ENCODE results near the gene SLC9B1. TPM values are rescaled to one million over a fixed set of nuclear protein-coding genes. Genes with fewer than 3 reads are reported as not detected.

SLC9B1 gene
- polyA plus RNA-seq (0.07 to 0.26 TPM in 2 of 3 replicates, not detected in the other), polyA minus RNA-seq (0.46 TPM in 1 of 3 replicates, not detected in the others)
- polyA plus RNA-seq (2011; ENCODE audit: low read depth), result 1.1 TPM
- polyA plus RNA-seq (2011; cell fraction: cytosol; rRNA removed), result 0.12 and 0.23 TPM in 2 replicates
- 0.14 TPM in 1 of 2 replicates, not detected in the other for polyA plus RNA-seq (2011; cell fraction: nucleus; rRNA removed)
- 0.24 and 1.1 TPM in 2 replicates for polyA plus RNA-seq (2012; ENCODE audit: low replicate concordance)
- polyA minus RNA-seq (2011; cell fraction: cytosol; rRNA and poly(A)+ RNA removed), result not detected
- not detected in 2 replicates for polyA minus RNA-seq (2011; cell fraction: nucleus; rRNA and poly(A)+ RNA removed)

- FAIRE-seq (peak; percentile 80), DNase-seq (ENCODE audit: low read depth, low spot score) (peak; percentile 46)
- Histone ChIP-seq H3K4me2 (ENCODE audit: control insufficient read depth, extremely low read depth, insufficient read depth, low read depth, low read length) (peak within 1 kb of the TSS; percentile 96), H3K4me1 (ENCODE audit: control insufficient read depth, extremely low read depth, insufficient read depth, low read length) (peaks cover 9% of the 10 kb centered on the region), H3K27me3 (ENCODE audit: control insufficient read depth, extremely low read depth, insufficient read depth, low read length) (no peaks in the 10 kb centered on the region), H3K79me2 (ENCODE audit: control insufficient read depth, insufficient read depth, low read length) (no peaks in the 10 kb centered on the region), H3K9me1 (ENCODE audit: control insufficient read depth, extremely low read depth, insufficient read depth, low read length) (no peaks in the 10 kb centered on the region), H2AFZ (ENCODE audit: control insufficient read depth, low read length) (peak within 1 kb of the TSS; percentile 100), H4K20me1 (ENCODE audit: control insufficient read depth, extremely low read depth, insufficient read depth, low read length) (no peaks in the 10 kb centered on the region), H3K36me3 (ENCODE audit: control insufficient read depth in 2 of 2, extremely low read depth in 1 of 2, insufficient read depth in 2 of 2, low read length in 2 of 2) (peaks cover 0 to 5% of the 10 kb centered on the region in 2 experiments), H3K9ac (ENCODE audit: control insufficient read depth, extremely low read depth, insufficient read depth, low read length) (peak within 1 kb of the TSS; percentile 91), H3K27ac (ENCODE audit: control insufficient read depth, insufficient read depth, low read length) (peak within 1 kb of the TSS; percentile 93), H3K9me3 (ENCODE audit: control insufficient read depth, low read depth, low read length) (no peaks in the 10 kb centered on the region), H3K4me3 (ENCODE audit: control insufficient read depth in 2 of 3, extremely low read depth in 1 of 3, insufficient read depth in 2 of 3, low read depth in 1 of 3, low read length in 3 of 3) (peak within 1 kb of the TSS; percentile 41 to 86 (median 75))
- TF ChIP-seq EZH2 (IDR thresholded peaks at IDR 0.05; ENCODE audit: low read length), result no peak
- TF ChIP-seq CTCF (optimal IDR thresholded peaks at IDR 0.05 in 1 of 3, IDR thresholded peaks at IDR 0.05 in 1 of 3, conservative IDR thresholded peaks at IDR 0.05 in 1 of 3; ENCODE audit: extremely low read depth in 1 of 3, insufficient read depth in 2 of 3, low read length in 3 of 3), result no peak
- dilution Hi-C loops (cut with MboI; ENCODE audit: extremely low pct_ligation_motif_present, low sequenced_read_pairs), result no loop called here
Observed at GRCh38 chr4:103019308-103020124, at the start of gene SLC9B1. Gene SLC9B1 (minus strand): TSS chr4:103019705. CDS start chr4:102991711, 27,994 bp downstream.

GRCh38 chr4:103067841-103068547 lies 48.5 kb upstream of the SLC9B1 start:
- dilution Hi-C loops (cut with MboI; ENCODE audit: extremely low pct_ligation_motif_present, low sequenced_read_pairs), result no loop called here
- TF ChIP-seq CTCF (optimal IDR thresholded peaks at IDR 0.05 in 1 of 3, IDR thresholded peaks at IDR 0.05 in 1 of 3, conservative IDR thresholded peaks at IDR 0.05 in 1 of 3; ENCODE audit: extremely low read depth in 1 of 3, insufficient read depth in 2 of 3, low read length in 3 of 3) (no peak), EZH2 (IDR thresholded peaks at IDR 0.05; ENCODE audit: low read length) (no peak)
- no peak overlapping the region for H2AFZ ChIP-seq (ENCODE audit: control insufficient read depth, low read length)
- no peaks in the 10 kb centered on the region for H3K36me3 ChIP-seq (ENCODE audit: control insufficient read depth in 2 of 2, extremely low read depth in 1 of 2, insufficient read depth in 2 of 2, low read length in 2 of 2)
- no peak overlapping the region for H3K4me2 ChIP-seq (ENCODE audit: control insufficient read depth, extremely low read depth, insufficient read depth, low read depth, low read length)
- no peaks in the 10 kb centered on the region for H3K9me1 ChIP-seq (ENCODE audit: control insufficient read depth, extremely low read depth, insufficient read depth, low read length)
- H3K4me3 ChIP-seq (ENCODE audit: control insufficient read depth in 2 of 3, extremely low read depth in 1 of 3, insufficient read depth in 2 of 3, low read depth in 1 of 3, low read length in 3 of 3), result no peak overlapping the region
- H3K9me3 ChIP-seq (ENCODE audit: control insufficient read depth, low read depth, low read length), result no peaks in the 10 kb centered on the region
- H4K20me1 ChIP-seq (ENCODE audit: control insufficient read depth, extremely low read depth, insufficient read depth, low read length), result no peaks in the 10 kb centered on the region
- H3K27me3 ChIP-seq (ENCODE audit: control insufficient read depth, extremely low read depth, insufficient read depth, low read length), result no peaks in the 10 kb centered on the region
- DNase-seq (ENCODE audit: low read depth, low spot score) (no peak), FAIRE-seq (no peak)
- peaks cover 5% of the 10 kb centered on the region for H3K4me1 ChIP-seq (ENCODE audit: control insufficient read depth, extremely low read depth, insufficient read depth, low read length)
- H3K79me2 ChIP-seq (ENCODE audit: control insufficient read depth, insufficient read depth, low read length), result peaks cover 9% of the 10 kb centered on the region
- H3K27ac ChIP-seq (ENCODE audit: control insufficient read depth, insufficient read depth, low read length), result peak overlapping the region; percentile 36
- no peak overlapping the region for H3K9ac ChIP-seq (ENCODE audit: control insufficient read depth, extremely low read depth, insufficient read depth, low read length)
